Lung (tissue), 12 donors: ENCODE measurements around the gene OR51S1. TPM values are rescaled to one million over a fixed set of nuclear protein-coding genes. Genes with fewer than 3 reads are reported as not detected.

ENCODE experiments used
- ATAC-seq: fragments of 200-7000 bp; cut with Tn5 transposase; one replicate; pipeline ENCODE4 v1.9.1; 2020; ENCODE audit warnings: moderate number of reproducible peaks; ENCODE audit not compliant: insufficient read depth, low FRiP score
- DNase-seq, 3 donors: peaks; one replicate each; pipeline ENCODE4 v3.0.0-alpha.2; 2013 to 2017
- H3K27ac ChIP-seq, 2 donors: one replicate each; pipeline ENCODE4 v1.5.1; 2013; ENCODE audit warnings: mild to moderate bottlenecking in 2 of 2, moderate library complexity in 2 of 2, control low read depth in 1 of 2, inconsistent platforms in 1 of 2, low read depth in 1 of 2, low read length in 1 of 2
- H3K27me3 ChIP-seq, 3 donors: one replicate each; pipeline ENCODE4 v1.5.1; 2013; ENCODE audit warnings: low read length in 2 of 3; ENCODE audit not compliant: control insufficient read depth in 3 of 3, insufficient read depth in 3 of 3
- H3K36me3 ChIP-seq, 4 donors: one replicate each; pipeline ENCODE4 v1.5.1; 2013; ENCODE audit warnings: low read length in 4 of 4, mild to moderate bottlenecking in 1 of 4, moderate library complexity in 1 of 4; ENCODE audit not compliant: control insufficient read depth in 4 of 4, insufficient read depth in 4 of 4
- H3K4me1 ChIP-seq, 5 donors: one replicate each; pipeline ENCODE4 v1.5.1; 2013; ENCODE audit warnings: low read length in 5 of 5, mild to moderate bottlenecking in 2 of 5, moderate library complexity in 1 of 5; ENCODE audit not compliant: control insufficient read depth in 5 of 5, insufficient read depth in 5 of 5
- H3K4me3 ChIP-seq: one replicate; pipeline ENCODE4 v1.5.1; 2013; ENCODE audit warnings: mild to moderate bottlenecking, control low read depth, moderate library complexity
- H3K9ac ChIP-seq, 2 donors: one replicate each; pipeline ENCODE4 v1.5.1; 2013; ENCODE audit warnings: low read length in 2 of 2, control low read depth in 1 of 2; ENCODE audit not compliant: insufficient read depth in 1 of 2
- H3K9me3 ChIP-seq, 4 donors: one replicate each; pipeline ENCODE4 v1.5.1; 2013; ENCODE audit warnings: low read length in 3 of 4, mild to moderate bottlenecking in 1 of 4, moderate library complexity in 1 of 4; ENCODE audit not compliant: control insufficient read depth in 4 of 4, insufficient read depth in 3 of 4
- WGBS, 2 donors: extraction: QIAGEN DNeasy Blood & Tissue Kit; methylation state at CpG; one replicate each; pipeline ENCODE4 v1.1.7; 2013; 5-methylcytosine and 5-hydroxymethylcytosine counted together
- polyA plus RNA-seq, 2 donors: library from polyadenylated mRNA; stranded (reverse); fragments of 200-250 nt; gene quantifications; one replicate each; pipeline ENCODE4 v1.2.1, GENCODE V29; 2013
- total RNA-seq, 2 donors: library from RNA; depleted of rRNA in 1 of 2; stranded (reverse); fragments of >200 nt in 1 of 2; gene quantifications; one replicate each; pipeline ENCODE4 v1.2.1, GENCODE V29; 2014 to 2021
- TF ChIP-seq, protein P1 (sequence below): IDR thresholded peaks from 2 replicates; pipeline ENCODE4 v1.5.1; 2012; ENCODE audit warnings: mild to moderate bottlenecking; ENCODE audit errors: control extremely low read depth, extremely low read depth
- donor health status: control.
- donor health status: control.
- donor health status: Bipolar disorder and iron deficiency.
- donor health status: healthy.
- donor health status: DM: yes; HTN: yes; CAD: no.

The OR51S1 gene
- total and polyA plus RNA-seq, 4 donors: not detected

- Histone ChIP-seq H3K27me3 (no peaks in the 10 kb centered on the region), H3K4me1 (no peaks in the 10 kb centered on the region), H3K4me3 (no peak overlapping the region), H3K27ac (no peak overlapping the region), H3K9me3 (peaks cover 0 to 2% (median 0%) of the 10 kb centered on the region in 4 donors), H3K9ac (no peak overlapping the region), H3K36me3 (no peaks in the 10 kb centered on the region)
- ATAC-seq (no peak), DNase-seq (no peak)
- TF ChIP-seq, protein P1, sequence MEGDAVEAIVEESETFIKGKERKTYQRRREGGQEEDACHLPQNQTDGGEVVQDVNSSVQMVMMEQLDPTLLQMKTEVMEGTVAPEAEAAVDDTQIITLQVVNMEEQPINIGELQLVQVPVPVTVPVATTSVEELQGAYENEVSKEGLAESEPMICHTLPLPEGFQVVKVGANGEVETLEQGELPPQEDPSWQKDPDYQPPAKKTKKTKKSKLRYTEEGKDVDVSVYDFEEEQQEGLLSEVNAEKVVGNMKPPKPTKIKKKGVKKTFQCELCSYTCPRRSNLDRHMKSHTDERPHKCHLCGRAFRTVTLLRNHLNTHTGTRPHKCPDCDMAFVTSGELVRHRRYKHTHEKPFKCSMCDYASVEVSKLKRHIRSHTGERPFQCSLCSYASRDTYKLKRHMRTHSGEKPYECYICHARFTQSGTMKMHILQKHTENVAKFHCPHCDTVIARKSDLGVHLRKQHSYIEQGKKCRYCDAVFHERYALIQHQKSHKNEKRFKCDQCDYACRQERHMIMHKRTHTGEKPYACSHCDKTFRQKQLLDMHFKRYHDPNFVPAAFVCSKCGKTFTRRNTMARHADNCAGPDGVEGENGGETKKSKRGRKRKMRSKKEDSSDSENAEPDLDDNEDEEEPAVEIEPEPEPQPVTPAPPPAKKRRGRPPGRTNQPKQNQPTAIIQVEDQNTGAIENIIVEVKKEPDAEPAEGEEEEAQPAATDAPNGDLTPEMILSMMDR: no peak
- WGBS, 2 donors: 0 to 1% methylated on average over 1 of the region's 1 CpG
Observed at GRCh38 chr11:4887591-4887990, 38.6 kb upstream of the OR51S1 start.

DNA sequence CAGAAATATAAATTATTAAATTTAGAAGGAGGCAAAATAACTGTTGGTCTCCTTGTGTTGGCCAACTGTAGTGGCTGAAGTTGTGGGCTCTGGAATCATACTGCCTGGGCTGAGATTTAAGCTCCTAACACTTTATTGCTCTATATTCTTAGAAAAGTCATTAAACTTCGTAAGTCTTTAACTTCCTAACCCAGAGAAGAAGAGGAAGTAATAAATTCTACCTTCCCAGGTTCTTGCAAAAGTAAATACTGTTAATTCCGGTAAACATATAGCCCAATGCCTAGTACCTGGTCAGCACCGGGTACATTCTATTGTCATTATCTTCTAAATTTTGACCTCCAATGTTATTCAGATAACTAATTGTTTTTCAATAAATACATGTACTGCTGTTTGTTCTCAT lies 37.2 kb upstream of the OR51S1 start:
- no peak for DNase-seq
- Histone ChIP-seq H3K4me1 (no peaks in the 10 kb centered on the region), H3K36me3 (no peaks in the 10 kb centered on the region), H3K4me3 (no peak overlapping the region), H3K27ac (no peak overlapping the region), H3K9ac (no peak overlapping the region), H3K9me3 (peaks cover 0 to 2% (median 0%) of the 10 kb centered on the region in 4 donors), H3K27me3 (no peaks in the 10 kb centered on the region)
- TF ChIP-seq, protein P1: no peak
- 49 to 58% methylated on average over 3 of the region's 3 CpGs for WGBS, 2 donors
- no peak for ATAC-seq

DNA sequence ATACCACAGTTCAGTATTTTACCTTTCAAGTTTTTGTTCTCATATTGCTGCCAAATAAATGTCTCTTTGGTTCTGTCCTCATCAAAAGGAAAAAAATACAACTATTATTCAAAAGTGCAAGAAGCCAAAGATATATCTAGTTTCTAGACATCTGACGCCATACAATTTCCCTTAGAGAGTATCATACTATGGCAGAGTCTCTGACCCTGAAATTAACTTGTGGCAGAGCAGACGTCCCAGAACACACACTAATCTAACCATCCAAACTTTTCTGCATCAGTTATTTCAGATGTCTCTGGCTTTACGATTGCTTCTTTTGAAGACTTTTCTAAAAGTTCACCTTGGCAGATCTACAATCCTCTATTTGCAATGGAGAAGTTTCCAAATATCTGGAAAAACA lies 35.4 kb upstream of the OR51S1 start:
- Histone ChIP-seq H3K36me3 (no peaks in the 10 kb centered on the region), H3K9ac (no peak overlapping the region), H3K27me3 (no peaks in the 10 kb centered on the region), H3K27ac (no peak overlapping the region), H3K9me3 (no peaks in the 10 kb centered on the region), H3K4me1 (no peaks in the 10 kb centered on the region), H3K4me3 (no peak overlapping the region)
- ATAC-seq: no peak
- 83 to 88% methylated on average over 3 of the region's 3 CpGs for WGBS, 2 donors
- DNase-seq: no peak
- TF ChIP-seq, protein P1: no peak

GRCh38 chr11:4882543-4882942 lies 33.5 kb upstream of the OR51S1 start:
- ATAC-seq (no peak), DNase-seq (no peak)
- H3K4me1 ChIP-seq: no peaks in the 10 kb centered on the region
- WGBS, 2 donors: 73 to 88% methylated on average over 5 of the region's 5 CpGs
- no peak overlapping the region for H3K27ac ChIP-seq
- no peaks in the 10 kb centered on the region for H3K36me3 ChIP-seq
- no peaks in the 10 kb centered on the region for H3K9me3 ChIP-seq
- TF ChIP-seq, protein P1: no peak
- no peak overlapping the region for H3K9ac ChIP-seq
- H3K27me3 ChIP-seq: no peaks in the 10 kb centered on the region
- no peak overlapping the region for H3K4me3 ChIP-seq
